Mammary epithelial cell (primary cell): Measurements from ENCODE around the gene CNOT6L.

ENCODE experiments used
- EZH2 ChIP-seq: IDR thresholded peaks from 2 replicates; pipeline ENCODE4 v1.6.1; 2012; ENCODE audit warnings: low read length, inconsistent platforms, borderline replicate concordance
- TF ChIP-seq, protein P1 (sequence below), 2 donors: IDR thresholded peaks in 1 of 2; conservative IDR thresholded peaks in 1 of 2; 2 replicates each; pipeline ENCODE4 v1.5.1; 2011 to 2012; ENCODE audit warnings: inconsistent platforms in 2 of 2, low read length in 2 of 2, mild to moderate bottlenecking in 2 of 2, control low read depth in 1 of 2, low read depth in 1 of 2; ENCODE audit not compliant: insufficient read depth in 1 of 2; ENCODE audit errors: extremely low read depth in 1 of 2

DNA sequence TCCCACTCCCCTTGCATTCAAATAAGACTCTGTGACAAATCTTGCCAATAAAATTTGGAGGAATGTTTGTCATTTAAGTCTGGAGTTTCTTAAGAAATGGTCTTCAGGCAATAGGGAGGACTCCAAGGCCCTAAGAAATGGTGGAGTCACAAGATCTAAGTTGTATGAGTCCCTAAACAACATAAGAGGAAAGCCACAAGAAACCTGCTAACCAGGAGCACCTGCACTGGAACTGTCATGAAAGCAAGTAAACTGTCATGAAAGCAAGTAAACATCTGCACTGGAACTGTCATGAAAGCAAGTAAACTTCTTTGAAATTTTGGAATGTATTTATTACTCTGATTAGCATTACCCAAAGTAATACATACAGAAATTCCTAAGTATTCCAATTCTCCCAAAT lies 3.5 kb downstream of the CNOT6L start:
- TF ChIP-seq, protein P1, sequence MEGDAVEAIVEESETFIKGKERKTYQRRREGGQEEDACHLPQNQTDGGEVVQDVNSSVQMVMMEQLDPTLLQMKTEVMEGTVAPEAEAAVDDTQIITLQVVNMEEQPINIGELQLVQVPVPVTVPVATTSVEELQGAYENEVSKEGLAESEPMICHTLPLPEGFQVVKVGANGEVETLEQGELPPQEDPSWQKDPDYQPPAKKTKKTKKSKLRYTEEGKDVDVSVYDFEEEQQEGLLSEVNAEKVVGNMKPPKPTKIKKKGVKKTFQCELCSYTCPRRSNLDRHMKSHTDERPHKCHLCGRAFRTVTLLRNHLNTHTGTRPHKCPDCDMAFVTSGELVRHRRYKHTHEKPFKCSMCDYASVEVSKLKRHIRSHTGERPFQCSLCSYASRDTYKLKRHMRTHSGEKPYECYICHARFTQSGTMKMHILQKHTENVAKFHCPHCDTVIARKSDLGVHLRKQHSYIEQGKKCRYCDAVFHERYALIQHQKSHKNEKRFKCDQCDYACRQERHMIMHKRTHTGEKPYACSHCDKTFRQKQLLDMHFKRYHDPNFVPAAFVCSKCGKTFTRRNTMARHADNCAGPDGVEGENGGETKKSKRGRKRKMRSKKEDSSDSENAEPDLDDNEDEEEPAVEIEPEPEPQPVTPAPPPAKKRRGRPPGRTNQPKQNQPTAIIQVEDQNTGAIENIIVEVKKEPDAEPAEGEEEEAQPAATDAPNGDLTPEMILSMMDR (conservative IDR thresholded peaks at IDR 0.05 in 1 of 2, IDR thresholded peaks at IDR 0.05 in 1 of 2; ENCODE audit: extremely low read depth in 1 of 2, insufficient read depth in 1 of 2, low read depth in 1 of 2, low read length in 2 of 2): no peak
- TF ChIP-seq EZH2: no peak
